Right atrium auricular region (tissue), 2 donors: ENCODE measurements around the gene PARP1. TPM values are rescaled to one million over a fixed set of nuclear protein-coding genes. Genes with fewer than 3 reads are reported as not detected.

Experiments used
- DNase-seq: peaks from one replicate; pipeline ENCODE4 v3.0.0-alpha.2; 2019; ENCODE audit warnings: low spot score
- H3K27ac ChIP-seq, 2 donors: fragments of 200-600 bp; sonication (generic); 1 replicate in 1 of 2; 2 replicates in 1 of 2; pipeline ENCODE4 v1.5.1; 2016 to 2019
- H3K27me3 ChIP-seq, 2 donors: fragments of 200-600 bp; sonication (generic); one replicate each; pipeline versions ENCODE4 v1.5.1 to v1.6.0; 2017 to 2019
- H3K36me3 ChIP-seq: fragments of 200-600 bp; sonication (generic); one replicate; pipeline ENCODE4 v1.5.1; 2016
- H3K4me1 ChIP-seq, 2 donors: fragments of 200-600 bp; sonication (generic); one replicate each; pipeline versions ENCODE4 v1.5.1 to v1.6.0; 2017 to 2019
- H3K4me3 ChIP-seq, 2 donors: fragments of 200-600 bp; sonication (generic); 1 replicate in 1 of 2; 2 replicates in 1 of 2; pipeline ENCODE4 v1.5.1; 2017 to 2019; ENCODE audit warnings: mild to moderate bottlenecking in 1 of 2, moderate library complexity in 1 of 2
- H3K9me3 ChIP-seq, 2 donors: fragments of 200-600 bp; sonication (generic); one replicate each; pipeline ENCODE4 v1.5.1; 2019
- CTCF ChIP-seq, 2 donors: fragments of 200-600 bp; sonication (generic); IDR thresholded peaks; one replicate each; pipeline ENCODE4 v1.5.1; 2019; ENCODE audit warnings: antibody characterized with exemption in 2 of 2
- total RNA-seq, 2 donors: library from RNA; depleted of rRNA; stranded (reverse); fragments of >200 nt; gene quantifications; one replicate each; pipeline ENCODE4 v1.1.0, GENCODE V29; 2016

Gene PARP1
- total RNA-seq, 2 donors from 2014 or later, result 68.0 to 70.6 TPM

- TF ChIP-seq CTCF (IDR thresholded peaks at IDR 0.05), result no peak
- H3K9me3 ChIP-seq, result no peaks in the 10 kb centered on the region
- no peak overlapping the region for H3K27ac ChIP-seq
- no peaks in the 10 kb centered on the region for H3K27me3 ChIP-seq
- DNase-seq, result no peak
- H3K36me3 ChIP-seq, result peaks cover 100% of the 10 kb centered on the region
- no peak overlapping the region for H3K4me3 ChIP-seq
- H3K4me1 ChIP-seq, result no peaks in the 10 kb centered on the region
Measured at GRCh38 chr1:226384717-226385116, 23.2 kb downstream of the PARP1 start.

GRCh38 chr1:226384040-226384439 lies 23.9 kb downstream of the PARP1 start:
- TF ChIP-seq CTCF (IDR thresholded peaks at IDR 0.05), result no peak
- H3K36me3 ChIP-seq, result peaks cover 100% of the 10 kb centered on the region

GRCh38 chr1:226382030-226382429 lies 25.9 kb downstream of the PARP1 start:
- no peak for TF ChIP-seq CTCF (IDR thresholded peaks at IDR 0.05)
- no peak overlapping the region for H3K4me3 ChIP-seq
- H3K4me1 ChIP-seq, result no peaks in the 10 kb centered on the region
- H3K27me3 ChIP-seq, result no peaks in the 10 kb centered on the region
- H3K9me3 ChIP-seq, result no peaks in the 10 kb centered on the region
- DNase-seq, result no peak
- H3K27ac ChIP-seq, result no peak overlapping the region
- peaks cover 98% of the 10 kb centered on the region for H3K36me3 ChIP-seq

More at GRCh38 chr1:226384040-226384439, 23.9 kb downstream of the PARP1 start:
- Histone ChIP-seq H3K27me3 (no peaks in the 10 kb centered on the region), H3K27ac (no peak overlapping the region), H3K4me1 (no peaks in the 10 kb centered on the region), H3K4me3 (no peak overlapping the region), H3K9me3 (no peaks in the 10 kb centered on the region)
- DNase-seq, result no peak

- TF ChIP-seq CTCF (IDR thresholded peaks at IDR 0.05), result no peak
Measured at GRCh38 chr1:226381226-226381998, 26.5 kb downstream of the PARP1 start.

GRCh38 chr1:226378071-226378470 lies 29.8 kb downstream of the PARP1 start:
- H3K36me3 ChIP-seq, result peaks cover 97% of the 10 kb centered on the region
- H3K4me1 ChIP-seq, result peaks cover 0 to 6% of the 10 kb centered on the region in 2 donors
- H3K27me3 ChIP-seq, result no peaks in the 10 kb centered on the region
- H3K4me3 ChIP-seq, result no peak overlapping the region
- no peak overlapping the region for H3K27ac ChIP-seq
- TF ChIP-seq CTCF (IDR thresholded peaks at IDR 0.05), result no peak
- DNase-seq, result no peak
- H3K9me3 ChIP-seq, result no peaks in the 10 kb centered on the region

More at GRCh38 chr1:226381226-226381998, 26.5 kb downstream of the PARP1 start:
- H3K9me3 ChIP-seq, result no peaks in the 10 kb centered on the region
- no peaks in the 10 kb centered on the region for H3K27me3 ChIP-seq
- no peak overlapping the region for H3K27ac ChIP-seq
- DNase-seq, result no peak
- H3K4me1 ChIP-seq, result no peaks in the 10 kb centered on the region
- H3K36me3 ChIP-seq, result peaks cover 98% of the 10 kb centered on the region
- no peak overlapping the region for H3K4me3 ChIP-seq
